NB4 (cell line): ENCODE data around the gene CPVL.

ENCODE experiments used
- DNase-seq: peaks from one replicate; pipeline ENCODE4 v3.0.0; 2010; ENCODE audit warnings: low read depth
- H3K4me3 ChIP-seq: one replicate; pipeline ENCODE4 v1.5.1; 2011; ENCODE audit warnings: mild to moderate bottlenecking, low read depth, low read length, moderate library complexity
- MYC ChIP-seq: IDR thresholded peaks from 2 replicates; pipeline ENCODE4 v1.6.1; 2011; ENCODE audit warnings: low read depth, low read length
- POLR2A ChIP-seq: IDR thresholded peaks from 2 replicates; pipeline ENCODE4 v1.6.1; 2011; ENCODE audit warnings: mild to moderate bottlenecking; ENCODE audit not compliant: insufficient read length; ENCODE audit errors: extremely low read depth
- TF ChIP-seq, protein P1 (sequence below): IDR thresholded peaks from one replicate; pipeline ENCODE4 v1.5.1; 2012; ENCODE audit warnings: low read depth, low read length
- TF ChIP-seq, protein P2 (sequence below): IDR thresholded peaks from 2 replicates; pipeline ENCODE4 v1.6.1; 2011; ENCODE audit warnings: low read depth, low read length

The CPVL gene

DNA sequence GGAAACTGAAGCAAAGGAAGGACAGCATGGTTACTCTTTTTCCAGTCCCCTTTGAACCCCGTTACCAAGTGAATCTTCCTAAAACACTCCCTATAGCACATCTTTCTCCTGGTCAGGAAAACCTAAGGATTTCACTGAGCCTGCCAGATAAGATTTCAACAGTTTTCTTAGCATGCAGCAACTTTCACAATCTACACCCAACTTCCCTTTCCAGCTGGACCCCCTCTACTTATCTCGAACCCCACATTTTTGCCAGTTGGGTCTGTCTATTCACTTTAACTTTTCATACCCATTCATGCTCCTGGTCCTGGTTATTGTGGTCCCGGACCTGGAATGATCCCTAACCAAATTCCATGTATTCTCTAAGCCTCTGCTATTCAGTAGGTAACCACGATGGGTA lies 14.9 kb upstream of the CPVL start:
- no peak overlapping the region for H3K4me3 ChIP-seq
- no peak for DNase-seq
- TF ChIP-seq, protein P1, sequence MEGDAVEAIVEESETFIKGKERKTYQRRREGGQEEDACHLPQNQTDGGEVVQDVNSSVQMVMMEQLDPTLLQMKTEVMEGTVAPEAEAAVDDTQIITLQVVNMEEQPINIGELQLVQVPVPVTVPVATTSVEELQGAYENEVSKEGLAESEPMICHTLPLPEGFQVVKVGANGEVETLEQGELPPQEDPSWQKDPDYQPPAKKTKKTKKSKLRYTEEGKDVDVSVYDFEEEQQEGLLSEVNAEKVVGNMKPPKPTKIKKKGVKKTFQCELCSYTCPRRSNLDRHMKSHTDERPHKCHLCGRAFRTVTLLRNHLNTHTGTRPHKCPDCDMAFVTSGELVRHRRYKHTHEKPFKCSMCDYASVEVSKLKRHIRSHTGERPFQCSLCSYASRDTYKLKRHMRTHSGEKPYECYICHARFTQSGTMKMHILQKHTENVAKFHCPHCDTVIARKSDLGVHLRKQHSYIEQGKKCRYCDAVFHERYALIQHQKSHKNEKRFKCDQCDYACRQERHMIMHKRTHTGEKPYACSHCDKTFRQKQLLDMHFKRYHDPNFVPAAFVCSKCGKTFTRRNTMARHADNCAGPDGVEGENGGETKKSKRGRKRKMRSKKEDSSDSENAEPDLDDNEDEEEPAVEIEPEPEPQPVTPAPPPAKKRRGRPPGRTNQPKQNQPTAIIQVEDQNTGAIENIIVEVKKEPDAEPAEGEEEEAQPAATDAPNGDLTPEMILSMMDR: no peak
- TF ChIP-seq, protein P2, sequence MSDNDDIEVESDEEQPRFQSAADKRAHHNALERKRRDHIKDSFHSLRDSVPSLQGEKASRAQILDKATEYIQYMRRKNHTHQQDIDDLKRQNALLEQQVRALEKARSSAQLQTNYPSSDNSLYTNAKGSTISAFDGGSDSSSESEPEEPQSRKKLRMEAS: no peak
- TF ChIP-seq MYC (no peak), POLR2A (no peak)

DNA sequence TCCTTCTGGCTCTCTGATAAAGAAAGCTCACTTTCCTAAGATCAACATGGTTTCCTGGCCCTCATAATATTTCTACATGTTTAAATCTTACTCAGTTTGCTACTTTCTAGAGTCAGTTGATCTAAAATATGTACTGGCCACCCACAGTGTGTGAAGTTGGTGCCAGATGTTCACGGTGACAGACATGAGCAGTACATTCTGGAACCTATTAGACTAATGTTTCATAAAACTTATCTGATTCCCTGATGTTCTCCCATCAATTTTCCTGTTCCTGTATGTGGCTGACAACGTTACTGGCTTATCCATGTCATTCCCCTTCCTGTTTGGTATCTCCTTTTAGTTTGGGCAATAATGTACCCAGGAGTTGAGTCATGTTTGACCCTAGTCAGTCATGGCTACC lies 13.7 kb upstream of the CPVL start:
- TF ChIP-seq, protein P2: no peak
- TF ChIP-seq, protein P1: no peak
- no peak for TF ChIP-seq MYC
- TF ChIP-seq POLR2A: no peak
- no peak for DNase-seq
- H3K4me3 ChIP-seq: no peak overlapping the region

GRCh38 chr7:29158795-29159423 lies 12.6 kb upstream of the CPVL start:
- TF ChIP-seq MYC (no peak), POLR2A (no peak)
- TF ChIP-seq, protein P2: no peak
- TF ChIP-seq, protein P1: no peak
- DNase-seq: no peak

GRCh38 chr7:29156907-29157452 lies 10.6 kb upstream of the CPVL start:
- no peak for DNase-seq
- no peak overlapping the region for H3K4me3 ChIP-seq
- TF ChIP-seq, protein P2: no peak
- TF ChIP-seq POLR2A: no peak
- TF ChIP-seq MYC: no peak
- TF ChIP-seq, protein P1: no peak

More at GRCh38 chr7:29158795-29159423, 12.6 kb upstream of the CPVL start:
- H3K4me3 ChIP-seq: no peak overlapping the region

DNA sequence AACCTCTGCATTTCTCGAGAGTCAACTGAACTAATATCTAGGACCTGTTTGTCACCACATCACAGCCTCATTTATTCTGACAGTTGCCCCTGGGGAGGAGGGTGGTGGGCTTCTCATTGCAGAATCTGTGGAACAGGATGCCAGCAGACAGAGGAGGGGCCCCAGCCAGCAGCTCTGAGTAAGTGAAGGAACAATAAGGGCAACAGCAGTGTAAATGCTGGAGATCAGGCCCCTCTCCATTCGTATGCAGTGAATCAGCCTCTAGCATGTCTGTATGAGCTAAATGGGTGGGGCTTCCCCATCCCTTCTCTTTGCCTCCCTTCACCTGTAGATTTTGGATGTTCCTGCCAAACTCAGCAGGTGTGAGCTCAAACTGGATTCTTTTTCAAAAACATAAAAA lies 7.7 kb upstream of the CPVL start:
- no peak overlapping the region for H3K4me3 ChIP-seq
- TF ChIP-seq, protein P1: no peak
- TF ChIP-seq POLR2A: no peak
- no peak for TF ChIP-seq MYC
- TF ChIP-seq, protein P2: no peak
- no peak for DNase-seq

GRCh38 chr7:29150856-29151255 lies 4.5 kb upstream of the CPVL start:
- DNase-seq: no peak
- H3K4me3 ChIP-seq: no peak overlapping the region
- TF ChIP-seq MYC (no peak), POLR2A (no peak)
- TF ChIP-seq, protein P2: no peak
- TF ChIP-seq, protein P1: no peak
